H1 (cell line): Measurements from ENCODE around the gene CCNY. TPM values are rescaled to one million over a fixed set of nuclear protein-coding genes. Genes with fewer than 3 reads are reported as not detected.
"Not testable (repeated sequence)": the region's sequence is repeated elsewhere in the genome, so short reads cannot be mapped to it uniquely, and the experiment has no call there.

Source experiments
- CTCF ChIA-PET: fragments of 300-600 bp; sonication (Branson Sonifier 250); formaldehyde crosslinking; loops from one replicate; lab custom pipeline; 2021; ENCODE audit not compliant: partially characterized antibody; lab: Charles Lee
- POLR2A ChIA-PET: fragments of 300-600 bp; sonication (Branson Sonifier 250); formaldehyde crosslinking; loops from one replicate; lab custom pipeline; 2021; ENCODE audit warnings: inconsistent platforms; ENCODE audit not compliant: partially characterized antibody; lab: Charles Lee
- DNase-seq, 2 experiments: peaks; one replicate each; pipeline versions ENCODE4 v3.0.0 to v3.0.0-alpha.2; 2010 to 2022; ENCODE audit warnings: low spot score in 2 of 2, low read depth in 1 of 2, mixed read lengths in 1 of 2
- FAIRE-seq: peaks from 2 replicates; lab custom pipeline; 2011; peaks lifted over from hg19 to GRCh38; lab: Jason Lieb, UNC
- H2AFZ ChIP-seq: 2 replicates; pipeline ENCODE4 v1.8.1; 2012; ENCODE audit warnings: low read length, inconsistent platforms
- H2AK5ac ChIP-seq: 2 replicates; pipeline ENCODE4 v1.6.1; 2013; ENCODE audit warnings: low read depth, low read length
- H2BK120ac ChIP-seq: replicated peaks from 2 replicates; pipeline ENCODE3; 2013; ENCODE audit warnings: low read depth, low read length, inconsistent platforms
- H2BK12ac ChIP-seq: 2 replicates; pipeline ENCODE4 v1.6.1; 2013; ENCODE audit warnings: low read depth, low read length
- H2BK15ac ChIP-seq: 2 replicates; pipeline ENCODE4 v1.6.1; 2013; ENCODE audit warnings: low read length
- H2BK20ac ChIP-seq: 2 replicates; pipeline ENCODE4 v1.6.1; 2013; ENCODE audit warnings: low read length
- H2BK5ac ChIP-seq: 2 replicates; pipeline ENCODE4 v1.6.1; 2013; ENCODE audit warnings: low read depth, low read length
- H3K14ac ChIP-seq: 2 replicates; pipeline ENCODE4 v1.6.1; 2013; ENCODE audit warnings: inconsistent platforms; ENCODE audit not compliant: insufficient read length
- H3K18ac ChIP-seq: 2 replicates; pipeline ENCODE4 v1.6.1; 2013; ENCODE audit warnings: low read length; ENCODE audit errors: extremely low read depth
- H3K23ac ChIP-seq: 2 replicates; pipeline ENCODE4 v1.6.1; 2013; ENCODE audit warnings: inconsistent platforms; ENCODE audit not compliant: insufficient read length
- H3K23me2 ChIP-seq: 2 replicates; pipeline ENCODE4 v1.6.1; 2013; ENCODE audit warnings: low read depth, low read length
- H3K27ac ChIP-seq: 2 replicates; pipeline ENCODE4 v1.6.1; 2011; ENCODE audit warnings: low read depth, low read length, inconsistent platforms
- H3K27me3 ChIP-seq, 4 experiments: replicated peaks in 1 of 4; 1 replicate in 1 of 4; 2 replicates in 3 of 4; pipeline versions ENCODE4 v1.6.1 to v1.8.1; 2011 to 2013; ENCODE audit warnings: low read length in 3 of 4, mild to moderate bottlenecking in 3 of 4, inconsistent platforms in 2 of 4, mixed read lengths in 2 of 4, moderate library complexity in 1 of 4; ENCODE audit not compliant: control insufficient read depth in 3 of 4, insufficient read depth in 3 of 4; ENCODE audit errors: extremely low read depth in 1 of 4
- H3K36me3 ChIP-seq, 4 experiments: 2 replicates each; pipeline versions ENCODE4 v1.6.1 to v1.8.1; 2011 to 2013; ENCODE audit warnings: mild to moderate bottlenecking in 4 of 4, low read length in 3 of 4, moderate library complexity in 2 of 4, control low read depth in 1 of 4, inconsistent platforms in 1 of 4; ENCODE audit not compliant: insufficient read depth in 4 of 4, control insufficient read depth in 2 of 4
- H3K4ac ChIP-seq: replicated peaks from 2 replicates; pipeline ENCODE3; 2013; ENCODE audit warnings: low read length, low read depth, mixed read lengths, inconsistent platforms; ENCODE audit not compliant: insufficient read length
- H3K4me1 ChIP-seq, 4 experiments: replicated peaks in 1 of 4; 1 replicate in 1 of 4; 2 replicates in 3 of 4; pipeline versions ENCODE4 v1.6.1 to v1.8.1; 2011 to 2013; ENCODE audit warnings: low read length in 3 of 4, inconsistent platforms in 2 of 4, mixed read lengths in 1 of 4; ENCODE audit not compliant: insufficient read depth in 4 of 4, control insufficient read depth in 3 of 4
- H3K4me2 ChIP-seq, 2 experiments: 2 replicates each; pipeline versions ENCODE4 v1.6.1 to v1.8.1; 2011 to 2013; ENCODE audit warnings: low read depth in 2 of 2, low read length in 2 of 2, control low read depth in 1 of 2, inconsistent platforms in 1 of 2, mild to moderate bottlenecking in 1 of 2; ENCODE audit not compliant: insufficient read depth in 1 of 2
- H3K4me3 ChIP-seq, 4 experiments: fragments of 200-600, 300-600 bp in 1 of 4; sonication (generic), shearing (Covaris generic), sonication (Bioruptor Twin) in 1 of 4; 2 replicates each; pipeline versions ENCODE4 v1.5.1 to v1.8.1; 2011 to 2016; ENCODE audit warnings: low read length in 4 of 4, low read depth in 3 of 4, control low read depth in 2 of 4, inconsistent platforms in 2 of 4, mild to moderate bottlenecking in 2 of 4, mixed read lengths in 1 of 4, moderate library complexity in 1 of 4; ENCODE audit not compliant: insufficient read depth in 2 of 4; ENCODE audit errors: extremely low read depth in 1 of 4
- H3K56ac ChIP-seq: replicated peaks from 2 replicates; pipeline ENCODE3; 2013; ENCODE audit warnings: low read depth, mild to moderate bottlenecking, mixed read lengths, low read length, inconsistent platforms; ENCODE audit not compliant: insufficient read length
- H3K79me1 ChIP-seq: 2 replicates; pipeline ENCODE4 v1.6.1; 2013; ENCODE audit warnings: low read depth, low read length, control low read depth
- H3K79me2 ChIP-seq, 2 experiments: 2 replicates each; pipeline versions ENCODE4 v1.6.1 to v1.8.1; 2012 to 2013; ENCODE audit warnings: low read length in 2 of 2, mild to moderate bottlenecking in 2 of 2, inconsistent platforms in 1 of 2; ENCODE audit not compliant: insufficient read depth in 2 of 2, control insufficient read depth in 1 of 2
- H3K9ac ChIP-seq, 4 experiments: replicated peaks in 1 of 4; 1 replicate in 1 of 4; 2 replicates in 3 of 4; pipeline versions ENCODE4 v1.6.1 to v1.8.1; 2011 to 2013; ENCODE audit warnings: low read depth in 3 of 4, low read length in 3 of 4, control low read depth in 2 of 4, mild to moderate bottlenecking in 2 of 4, moderate library complexity in 2 of 4, inconsistent platforms in 1 of 4; ENCODE audit errors: extremely low read depth in 1 of 4
- H3K9me3 ChIP-seq, 2 experiments: 2 replicates each; pipeline versions ENCODE4 v1.6.1 to v1.8.1; 2012 to 2013; ENCODE audit warnings: mild to moderate bottlenecking in 2 of 2, moderate library complexity in 2 of 2, control low read depth in 1 of 2, inconsistent platforms in 1 of 2, low read depth in 1 of 2, low read length in 1 of 2, mixed read lengths in 1 of 2; ENCODE audit not compliant: insufficient read depth in 2 of 2
- H4K20me1 ChIP-seq, 2 experiments: replicated peaks in 1 of 2; 2 replicates each; pipeline versions ENCODE3 to v1.8.1; 2011 to 2013; ENCODE audit warnings: inconsistent platforms in 2 of 2, low read length in 2 of 2, mild to moderate bottlenecking in 1 of 2; ENCODE audit not compliant: insufficient read depth in 2 of 2, control insufficient read depth in 1 of 2
- H4K5ac ChIP-seq: 2 replicates; pipeline ENCODE4 v1.6.1; 2013; ENCODE audit warnings: low read length, low read depth, mixed read lengths, inconsistent platforms; ENCODE audit not compliant: insufficient read length
- H4K8ac ChIP-seq: 2 replicates; pipeline ENCODE4 v1.8.0; 2013; ENCODE audit warnings: mild to moderate bottlenecking, moderate library complexity, low read length, inconsistent platforms; ENCODE audit not compliant: insufficient read depth; ENCODE audit errors: extremely low read depth
- H4K91ac ChIP-seq: replicated peaks from 2 replicates; pipeline ENCODE3; 2013; ENCODE audit warnings: low read length, mixed read lengths, inconsistent platforms; ENCODE audit not compliant: insufficient read length
- WGBS, 2 experiments: shearing (Covaris generic) in 1 of 2; methylation state at CpG; one replicate each; pipeline versions ENCODE4 v1.1.6 to v1.1.7; 2013 to 2015; ENCODE audit warnings: low lambda C conversion rate in 2 of 2, mixed read lengths in 2 of 2, inconsistent platforms in 1 of 2, low coverage in 1 of 2, missing lambda C conversion rate in 1 of 2; ENCODE audit not compliant: insufficient replicate concordance in 2 of 2, insufficient coverage in 1 of 2, insufficient read length in 1 of 2; ENCODE audit errors: extremely low coverage in 1 of 2, missing lambda C conversion rate in 1 of 2; 5-methylcytosine and 5-hydroxymethylcytosine counted together
- polyA plus RNA-seq, 7 experiments: library from polyadenylated mRNA; depleted of rRNA in 3 of 7; stranded (reverse) in 5 of 7; unstranded in 2 of 7; fragments of >200 nt in 5 of 7; fragments of 200-250 nt in 2 of 7; gene quantifications; 1 replicate in 5 of 7; 2 replicates in 1 of 7; 4 replicates in 1 of 7; pipeline versions ENCODE4 v1.2.1 to v1.2.3, GENCODE V29; 2011 to 2013; ENCODE audit warnings: missing spikeins in 2 of 7, mixed read lengths in 2 of 7
- total RNA-seq: library from RNA; stranded (reverse); fragmentation: NEBNext Ultra II Directional; extraction: Animal tissue kit (Norgen Biotek cat#: 25700); gene quantifications from 2 replicates; pipeline ENCODE4 v1.2.1, GENCODE V29; 2021

The CCNY gene
- total and polyA plus RNA-seq, 2 of the 8 experiments (the other 6 are each of a cell fraction or from before 2014, with no cell fraction given): 25.3 to 68.2 TPM

DNA sequence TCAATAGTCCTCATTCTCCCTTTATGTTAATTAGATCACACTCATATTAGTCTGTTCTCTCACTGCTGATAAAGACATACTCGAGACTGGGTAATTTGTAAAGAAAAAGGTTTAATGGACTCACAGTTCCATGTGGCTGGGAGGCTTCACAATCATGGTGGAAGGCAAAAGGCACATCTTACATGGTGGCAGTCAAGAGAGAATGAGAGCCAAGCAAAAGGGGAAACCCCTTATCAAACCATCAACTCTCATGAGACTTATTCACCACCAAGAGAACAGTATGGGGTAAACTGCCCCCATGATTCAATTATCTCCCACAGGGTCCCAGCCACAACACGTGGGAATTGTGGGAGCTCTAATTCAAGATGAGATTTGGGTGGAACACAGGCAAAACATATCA is 22.2 kb upstream of the CCNY start:
- H4K91ac ChIP-seq, H3K56ac ChIP-seq, CTCF ChIA-PET, H3K9ac ChIP-seq, H2BK12ac ChIP-seq, H3K14ac ChIP-seq, H2BK20ac ChIP-seq, H3K36me3 ChIP-seq, H3K18ac ChIP-seq, DNase-seq, H3K79me2 ChIP-seq, H3K4me2 ChIP-seq, H2AK5ac ChIP-seq, H2BK15ac ChIP-seq, H3K4me1 ChIP-seq, H4K8ac ChIP-seq, FAIRE-seq, H2BK120ac ChIP-seq, H3K23ac ChIP-seq, H3K79me1 ChIP-seq, H3K27ac ChIP-seq, H2BK5ac ChIP-seq, H3K4ac ChIP-seq, H4K5ac ChIP-seq, H3K9me3 ChIP-seq, H4K20me1 ChIP-seq, H3K4me3 ChIP-seq, H3K27me3 ChIP-seq, H3K23me2 ChIP-seq, H2AFZ ChIP-seq: not testable (repeated sequence)
- WGBS, 2 experiments: 89% methylated on average over 2 of the region's 2 CpGs; no CpG with 5 or more reads in 1 of the 2 experiments
- POLR2A ChIA-PET: interaction anchor here (1.3 kb wide), 1 partner anchor 45 kb away, joined by 3 read pairs; no protein-coding TSS in a partner anchor

DNA sequence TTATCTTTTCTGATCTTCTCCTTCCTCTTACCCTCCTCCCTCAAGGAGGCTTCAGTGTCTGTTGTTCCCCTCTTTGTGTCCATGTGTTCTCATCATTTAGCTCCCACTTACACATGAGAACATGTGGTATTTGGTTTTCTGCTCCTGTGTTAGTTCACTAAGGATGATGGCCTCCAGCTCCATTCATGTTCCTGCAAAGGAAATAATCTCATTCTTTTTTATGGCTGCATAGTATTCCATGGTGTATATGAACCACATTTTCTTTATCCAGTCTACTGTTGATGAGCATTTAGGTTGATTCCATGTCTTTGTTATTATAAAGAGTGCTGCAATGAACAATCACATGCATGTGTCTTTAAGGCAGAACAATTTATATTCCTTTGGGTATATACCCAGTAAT is 21.1 kb upstream of the CCNY start:
- not testable (repeated sequence) for H2AK5ac ChIP-seq

More for the DNA sequence above, 21.1 kb upstream of the CCNY start:
- H3K27me3 ChIP-seq, H3K36me3 ChIP-seq, H4K20me1 ChIP-seq, H3K4me3 ChIP-seq, DNase-seq, H4K8ac ChIP-seq, H3K27ac ChIP-seq, H2AFZ ChIP-seq, H3K79me2 ChIP-seq, H3K23ac ChIP-seq, CTCF ChIA-PET, FAIRE-seq, H2BK15ac ChIP-seq, H3K4me2 ChIP-seq, H3K4ac ChIP-seq, H2BK20ac ChIP-seq, H2BK120ac ChIP-seq, H4K91ac ChIP-seq, H3K23me2 ChIP-seq, H2BK5ac ChIP-seq, H3K9ac ChIP-seq, H3K14ac ChIP-seq, H3K18ac ChIP-seq, H3K4me1 ChIP-seq, H3K9me3 ChIP-seq, H4K5ac ChIP-seq, H2BK12ac ChIP-seq, H3K56ac ChIP-seq, H3K79me1 ChIP-seq: not testable (repeated sequence)
- POLR2A ChIA-PET: interaction anchor here (1.1 kb wide), 1 partner anchor 9 kb away, joined by 4 read pairs; no protein-coding TSS in a partner anchor
